HG03571 (cell line): ENCODE data around the gene CCDC127.

Experiments used
- ATAC-seq: cut with Tn5 transposase; IDR thresholded peaks from one replicate; pipeline ENCODE4 v1.9.1; 2021; ENCODE audit not compliant: unreplicated experiment

CCDC127 gene

GRCh38 chr5:160921-161802 is 56.8 kb downstream of the CCDC127 start:
- ATAC-seq: no peak

- no peak for ATAC-seq
Observed at GRCh38 chr5:160173-160510, 57.8 kb downstream of the CCDC127 start.

- no peak for ATAC-seq
Observed at GRCh38 chr5:159448-160172, 58.3 kb downstream of the CCDC127 start.

- ATAC-seq: no peak
Observed at GRCh38 chr5:158807-159447, 59.0 kb downstream of the CCDC127 start.

GRCh38 chr5:157801-158200 is 60.2 kb downstream of the CCDC127 start:
- no peak for ATAC-seq

- no peak for ATAC-seq
Observed at GRCh38 chr5:157126-157715, 60.7 kb downstream of the CCDC127 start.

- ATAC-seq: no peak
Observed at GRCh38 chr5:156411-157072, 61.4 kb downstream of the CCDC127 start.

GRCh38 chr5:155651-156410 is 62.1 kb downstream of the CCDC127 start:
- ATAC-seq: no peak

GRCh38 chr5:154826-155225 is 63.1 kb downstream of the CCDC127 start:
- no peak for ATAC-seq

- no peak for ATAC-seq
Observed at GRCh38 chr5:154236-154635, 63.7 kb downstream of the CCDC127 start.

- no peak for ATAC-seq
Observed at GRCh38 chr5:153256-153655, 64.7 kb downstream of the CCDC127 start.

GRCh38 chr5:152077-152476 is 65.9 kb downstream of the CCDC127 start:
- no peak for ATAC-seq

GRCh38 chr5:150746-151145 is 67.2 kb downstream of the CCDC127 start:
- no peak for ATAC-seq

- ATAC-seq: no peak
Observed at GRCh38 chr5:149745-150485, 68.0 kb downstream of the CCDC127 start.

- ATAC-seq: no peak
Observed at GRCh38 chr5:147751-148150, 70.2 kb downstream of the CCDC127 start.
